ENCODE measurements around the gene ATP5F1A.
"Not testable (repeated sequence)": the region's sequence is repeated elsewhere in the genome, so short reads cannot be mapped to it uniquely, and the experiment has no call there.

ATP5F1A gene

GRCh38 chr18:46048641-46049040, 49.5 kb downstream of the ATP5F1A start:
- in situ Hi-C loops (cut with MboI; ENCODE audit: low sequenced_read_pairs): no loop called here

- in situ Hi-C loops (cut with MboI; ENCODE audit: low sequenced_read_pairs): not testable (repeated sequence)
Observed at GRCh38 chr18:46047369-46047768, 50.7 kb downstream of the ATP5F1A start.

GRCh38 chr18:46046688-46047087, 51.4 kb downstream of the ATP5F1A start:
- in situ Hi-C loops (cut with MboI; ENCODE audit: low sequenced_read_pairs): no loop called here

- in situ Hi-C loops (cut with MboI; ENCODE audit: low sequenced_read_pairs): no loop called here
Observed at GRCh38 chr18:46046126-46046525, 52.0 kb downstream of the ATP5F1A start.

- in situ Hi-C loops (cut with MboI; ENCODE audit: low sequenced_read_pairs): no loop called here
Observed at GRCh38 chr18:46042571-46043123, 55.4 kb downstream of the ATP5F1A start.

GRCh38 chr18:46040747-46041104, 57.4 kb downstream of the ATP5F1A start:
- in situ Hi-C loops (cut with MboI; ENCODE audit: low sequenced_read_pairs): no loop called here

GRCh38 chr18:46040033-46040746, 57.9 kb downstream of the ATP5F1A start:
- in situ Hi-C loops (cut with MboI; ENCODE audit: low sequenced_read_pairs): no loop called here

GRCh38 chr18:46037512-46038305, 60.4 kb downstream of the ATP5F1A start:
- in situ Hi-C loops (cut with MboI; ENCODE audit: low sequenced_read_pairs): no loop called here

GRCh38 chr18:46035696-46036680, 62.1 kb downstream of the ATP5F1A start:
- in situ Hi-C loops (cut with MboI; ENCODE audit: low sequenced_read_pairs): no loop called here

- in situ Hi-C loops (cut with MboI; ENCODE audit: low sequenced_read_pairs): no loop called here
Observed at GRCh38 chr18:46034230-46034629, 63.9 kb downstream of the ATP5F1A start.

GRCh38 chr18:46031741-46032140, 66.4 kb downstream of the ATP5F1A start:
- in situ Hi-C loops (cut with MboI; ENCODE audit: low sequenced_read_pairs): no loop called here
